HG03520 (cell line): ENCODE measurements around the gene ERCC6.

Experiments used
- ATAC-seq: cut with Tn5 transposase; IDR thresholded peaks from one replicate; pipeline ENCODE4 v1.9.1; 2021; ENCODE audit warnings: mild to moderate bottlenecking, moderate library complexity; ENCODE audit not compliant: unreplicated experiment

ERCC6 gene

GRCh38 chr10:49512121-49512809, 26.7 kb downstream of the ERCC6 start:
- no peak for ATAC-seq

DNA sequence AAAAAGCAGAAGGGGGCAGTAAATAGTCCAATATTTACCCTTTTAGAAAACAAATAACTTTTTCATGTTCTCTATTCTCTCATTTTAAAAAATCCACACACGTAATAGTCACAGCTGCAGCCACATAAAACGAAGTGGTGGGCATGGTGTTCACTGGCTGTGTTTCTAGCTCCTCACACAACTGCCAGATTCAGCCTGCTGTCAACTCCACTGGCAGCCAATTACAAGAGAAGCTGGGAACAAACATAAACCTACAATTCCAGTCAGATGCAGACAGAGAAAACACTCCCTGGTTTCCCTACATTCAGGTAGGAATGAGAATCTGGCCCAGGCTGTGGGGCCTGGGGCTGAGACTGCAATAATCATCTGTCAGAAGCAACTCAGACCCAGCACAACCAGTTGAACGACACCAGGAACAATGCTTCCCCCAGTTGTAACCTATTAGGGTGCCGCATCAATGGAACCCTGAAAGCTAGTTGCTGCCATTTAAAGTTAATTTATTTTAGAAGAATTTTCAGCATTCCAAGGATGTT, 29.1 kb downstream of the ERCC6 start:
- ATAC-seq, result no peak

DNA sequence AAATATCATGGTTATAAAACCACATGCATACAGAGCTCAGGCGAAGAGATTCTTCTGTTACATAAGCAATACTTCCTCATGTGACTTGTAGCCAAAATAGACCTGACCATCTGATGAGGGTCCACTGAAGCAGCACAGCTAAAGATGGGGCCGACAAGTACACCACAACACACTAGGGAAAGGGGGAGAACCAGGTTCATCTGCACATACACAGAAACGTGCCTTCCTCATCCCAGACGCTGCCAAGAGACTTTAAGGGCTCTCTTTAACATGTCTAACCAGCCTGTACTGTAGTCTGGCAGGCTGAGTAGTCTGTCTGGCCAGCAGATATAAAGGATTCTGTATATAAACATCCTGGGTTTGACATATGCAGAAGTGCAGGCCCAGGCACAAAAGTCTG, 30.3 kb downstream of the ERCC6 start:
- no peak for ATAC-seq

DNA sequence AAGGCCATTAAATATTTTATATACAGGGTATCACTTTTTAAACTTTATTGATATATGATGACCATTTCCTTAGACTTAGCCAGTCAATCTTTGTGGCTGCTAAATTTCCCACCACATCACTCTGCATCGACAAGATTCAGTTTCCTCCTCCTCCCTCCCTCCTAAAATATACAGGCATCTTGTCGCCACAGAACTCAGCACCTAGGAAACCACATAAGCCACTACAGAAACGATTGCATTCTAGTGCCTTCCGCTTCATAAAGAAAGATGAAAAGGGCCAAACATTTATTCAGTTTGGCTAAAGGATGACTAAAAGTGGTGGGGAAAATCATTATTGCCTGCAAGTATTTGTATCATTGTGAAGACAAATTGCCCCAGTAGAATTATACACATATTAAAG, 30.7 kb downstream of the ERCC6 start:
- ATAC-seq, result no peak

GRCh38 chr10:49505589-49505988, 33.3 kb downstream of the ERCC6 start:
- no peak for ATAC-seq

GRCh38 chr10:49505076-49505475, 33.8 kb downstream of the ERCC6 start:
- no peak for ATAC-seq

GRCh38 chr10:49504528-49504927, 34.4 kb downstream of the ERCC6 start:
- ATAC-seq, result no peak

DNA sequence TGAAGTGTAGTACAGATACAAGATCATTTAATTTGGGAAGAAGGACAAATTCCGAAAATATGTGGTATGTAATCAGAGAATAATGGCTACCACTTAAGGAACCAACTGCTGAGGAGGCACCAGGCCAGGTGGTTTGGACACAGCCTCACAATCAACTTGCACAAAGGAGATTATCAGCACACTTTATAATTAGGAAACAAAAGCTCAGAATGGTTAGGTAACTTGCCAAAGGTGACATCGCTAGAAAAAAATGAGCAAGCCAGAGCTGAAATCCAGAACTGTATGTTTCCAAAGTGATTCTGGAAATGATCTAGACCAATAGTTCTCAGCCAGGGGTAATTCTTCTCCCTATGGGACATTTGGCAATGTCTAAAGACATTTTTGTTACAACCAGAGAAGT, 36.6 kb downstream of the ERCC6 start:
- no peak for ATAC-seq

DNA sequence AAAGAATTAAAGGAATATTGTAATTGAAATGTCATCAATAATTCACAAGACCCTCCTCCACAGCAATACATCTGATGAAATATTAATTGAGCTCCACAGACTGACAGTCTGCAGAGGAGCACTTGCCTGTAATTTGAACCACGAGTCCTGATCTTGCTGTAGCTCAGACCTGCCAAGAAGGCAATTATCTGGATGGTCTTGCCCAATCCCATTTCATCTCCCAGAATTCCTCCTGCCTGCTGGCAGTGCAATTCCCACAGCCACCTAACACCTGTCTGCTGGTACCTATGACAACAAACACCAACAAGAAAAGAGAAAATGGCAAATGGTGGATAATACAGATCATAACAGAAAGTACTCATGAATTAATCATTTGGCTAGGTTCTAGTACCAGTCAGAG, 38.5 kb downstream of the ERCC6 start:
- ATAC-seq, result no peak

GRCh38 chr10:49499305-49499851, 39.5 kb downstream of the ERCC6 start:
- ATAC-seq, result no peak

GRCh38 chr10:49498425-49498824, 40.5 kb downstream of the ERCC6 start:
- ATAC-seq, result no peak

DNA sequence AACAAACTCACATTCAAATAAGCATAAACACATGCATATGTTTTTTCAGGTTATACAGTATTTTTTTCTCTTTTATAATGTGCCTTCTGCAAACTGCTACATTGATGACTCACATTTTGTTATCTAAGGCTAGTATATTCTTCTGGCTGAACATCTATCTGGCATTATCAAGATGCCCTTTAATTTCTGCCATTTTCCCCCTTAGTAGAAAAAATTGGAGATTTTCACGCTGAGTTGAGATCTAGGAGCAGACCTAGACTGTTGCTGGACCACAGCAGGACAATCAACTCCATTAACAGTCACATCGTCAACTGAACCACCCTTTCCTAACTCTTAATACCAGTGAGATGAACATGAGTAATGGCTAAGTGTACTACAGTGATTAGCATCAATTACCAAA, 41.6 kb downstream of the ERCC6 start:
- ATAC-seq, result no peak

GRCh38 chr10:49488056-49488717, 50.7 kb downstream of the ERCC6 start:
- no peak for ATAC-seq

GRCh38 chr10:49486738-49487137, 52.2 kb downstream of the ERCC6 start:
- no peak for ATAC-seq

- no peak for ATAC-seq
Measured at GRCh38 chr10:49486009-49486408, 52.9 kb downstream of the ERCC6 start.

DNA sequence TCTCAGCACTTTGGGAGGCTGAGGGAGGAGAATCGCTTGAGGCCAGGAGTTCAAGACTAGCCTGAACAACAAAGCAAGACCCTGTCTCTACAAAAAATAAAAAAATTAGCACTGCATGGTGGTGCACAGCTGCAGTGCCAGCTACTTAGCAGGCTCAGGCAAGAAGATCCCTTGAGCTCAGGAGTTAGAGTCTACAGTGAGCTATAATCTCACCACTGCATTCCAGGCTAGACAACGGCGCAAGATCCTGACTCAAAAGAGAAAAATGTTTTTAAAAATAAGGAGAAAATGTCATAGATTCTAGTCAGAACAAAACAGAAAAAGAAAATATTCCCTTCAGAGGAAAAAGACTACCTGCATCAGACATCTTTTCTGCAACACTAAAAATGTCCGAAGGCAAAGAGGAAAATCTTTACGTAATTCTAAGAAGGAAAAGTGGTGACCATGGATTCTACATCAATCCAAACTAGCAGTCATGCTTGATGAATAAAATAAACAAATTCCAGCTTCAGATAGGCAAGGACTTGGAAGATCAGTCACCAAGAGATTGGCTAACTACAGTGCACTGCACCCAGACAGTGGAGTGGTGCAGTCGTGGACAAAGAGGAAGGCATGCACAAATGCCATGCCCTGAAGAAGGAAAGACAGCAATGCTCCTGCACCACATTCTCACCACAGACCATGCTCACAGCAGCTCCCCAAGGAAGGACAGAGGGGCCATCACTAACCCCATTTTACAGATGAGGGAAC, 54.3 kb downstream of the ERCC6 start:
- no peak for ATAC-seq

DNA sequence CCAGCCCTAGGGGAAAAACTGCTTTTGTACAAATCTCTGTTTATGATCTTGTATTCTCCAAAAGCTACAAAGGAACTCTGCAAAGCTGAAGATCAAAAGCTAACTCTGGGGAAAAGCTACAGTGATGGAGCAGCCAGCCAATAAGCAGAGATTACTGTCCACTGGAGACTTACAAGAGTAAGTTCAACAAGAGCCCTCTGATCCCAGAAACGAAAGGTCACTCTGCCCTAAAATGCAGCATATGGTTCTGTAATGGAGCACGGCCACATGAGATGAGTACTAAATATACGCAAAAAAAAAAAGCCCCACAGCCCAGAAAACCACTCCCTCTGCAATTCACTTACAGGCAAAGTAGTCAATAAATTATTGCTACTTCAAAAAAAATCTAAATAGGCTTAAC, 60.1 kb downstream of the ERCC6 start:
- ATAC-seq, result no peak

DNA sequence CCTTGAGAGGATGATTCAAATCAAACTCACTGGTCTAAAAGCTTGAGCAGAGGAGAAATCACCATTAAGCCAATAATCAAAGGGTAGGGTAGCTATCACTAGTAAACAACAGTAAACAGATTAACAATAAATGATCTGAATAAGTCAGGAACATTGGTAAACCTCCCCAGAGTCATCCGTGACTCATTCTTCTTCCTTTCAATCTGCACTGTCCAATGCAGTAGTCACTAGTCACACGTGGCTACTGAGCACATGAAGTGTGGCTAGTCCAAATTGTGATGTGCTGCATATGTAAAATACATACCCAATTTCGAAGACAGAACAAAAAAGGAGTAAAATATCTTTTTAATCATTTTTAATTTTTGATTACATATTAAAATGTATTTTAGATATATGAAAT, 64.0 kb downstream of the ERCC6 start:
- no peak for ATAC-seq

DNA sequence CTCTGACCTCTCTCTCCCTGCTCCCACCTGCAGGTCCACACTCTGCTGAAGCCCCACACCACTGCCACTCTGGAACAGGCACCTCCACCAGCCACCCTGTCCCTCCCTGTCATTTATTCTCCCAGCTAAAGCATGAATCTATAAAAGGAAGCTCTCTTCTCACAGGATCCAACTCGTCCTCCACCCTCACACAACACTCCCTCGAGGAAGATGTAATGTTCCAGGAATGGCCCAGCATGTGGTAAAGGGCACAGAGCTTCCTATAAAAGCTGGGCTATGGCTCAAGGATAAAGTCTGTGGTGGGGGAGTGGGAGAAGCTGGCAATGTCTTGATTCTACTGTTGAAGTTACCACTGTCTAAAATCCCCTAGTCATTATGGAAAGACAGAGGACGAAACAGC, 67.4 kb downstream of the ERCC6 start:
- ATAC-seq, result no peak

- no peak for ATAC-seq
Measured at GRCh38 chr10:49465736-49466135, 73.2 kb downstream of the ERCC6 start.
